ENCODE data around the gene TOR1A. TPM values are rescaled to one million over a fixed set of nuclear protein-coding genes. Genes with fewer than 3 reads are reported as not detected.
A peak's percentile ranks its signal among the peaks of the same experiment; 100 is the strongest.
"Not testable (repeated sequence)": the region's sequence is repeated elsewhere in the genome, so short reads cannot be mapped to it uniquely, and the experiment has no call there.

Gene TOR1A
- total RNA-seq, 1 experiment from 2014 or later = 32.2 TPM

GRCh38 chr9:129785866-129786265, 38.1 kb downstream of the TOR1A start:
- no peaks in the 10 kb centered on the region for H3K9me3 ChIP-seq
- no peaks in the 10 kb centered on the region for H3K36me3 ChIP-seq (ENCODE audit: control insufficient read depth, insufficient read depth, low read length)
- H3K4me3 ChIP-seq (ENCODE audit: low read depth, low read length) = no peak overlapping the region
- no peaks in the 10 kb centered on the region for H3K9me3 Mint-ChIP-seq (ENCODE audit: unreplicated experiment)
- H3K4me3 Mint-ChIP-seq (ENCODE audit: unreplicated experiment) = no peak overlapping the region
- H3K27ac Mint-ChIP-seq (ENCODE audit: unreplicated experiment) = no peak overlapping the region
- DNase-seq = no peak
- no peaks in the 10 kb centered on the region for H3K36me3 Mint-ChIP-seq (ENCODE audit: insufficient read depth, unreplicated experiment)
- ChIA-PET CTCF (interaction anchor here (0.7 to 1.5 kb wide), 3 partner anchors 48 to 1750 kb away, joined by 3 to 5 read pairs (median 5); no protein-coding TSS in a partner anchor), POLR2A (no interaction called here)
- BruUV-seq (replicated peaks) = no TSS peak
- H3K27me3 ChIP-seq (replicated peaks; ENCODE audit: control insufficient read depth, insufficient read depth, low read length) = no peaks in the 10 kb centered on the region
- H3K4me1 Mint-ChIP-seq (ENCODE audit: low read depth, unreplicated experiment) = no peaks in the 10 kb centered on the region
- intact Hi-C loops (cut with micrococcal nuclease; ENCODE audit: unreplicated experiment) = no loop called here
- peaks cover 12% of the 10 kb centered on the region for H3K27me3 Mint-ChIP-seq (ENCODE audit: insufficient read depth, unreplicated experiment)
- TF ChIP-seq CTCF (IDR thresholded peaks at IDR 0.05; ENCODE audit: insufficient read depth in 1 of 2, low read depth in 1 of 2, low read length in 1 of 2, severe bottlenecking in 1 of 2, unreplicated experiment in 1 of 2) = no peak
- peaks cover 7% of the 10 kb centered on the region for H3K4me1 ChIP-seq

- H3K36me3 Mint-ChIP-seq (ENCODE audit: insufficient read depth, unreplicated experiment); H3K36me3 ChIP-seq (ENCODE audit: control insufficient read depth, insufficient read depth, low read length); H3K9me3 ChIP-seq; H3K27me3 ChIP-seq (replicated peaks; ENCODE audit: control insufficient read depth, insufficient read depth, low read length); H3K4me1 ChIP-seq; H3K9me3 Mint-ChIP-seq (ENCODE audit: unreplicated experiment); POLR2A ChIA-PET; DNase-seq; H3K4me3 ChIP-seq (ENCODE audit: low read depth, low read length); BruUV-seq (replicated peaks); H3K4me3 Mint-ChIP-seq (ENCODE audit: unreplicated experiment); H3K4me1 Mint-ChIP-seq (ENCODE audit: low read depth, unreplicated experiment); intact Hi-C loops (cut with micrococcal nuclease; ENCODE audit: unreplicated experiment); H3K27ac Mint-ChIP-seq (ENCODE audit: unreplicated experiment): not testable (repeated sequence)
- CTCF ChIA-PET = interaction anchor here (0.7 to 1.5 kb wide), 2 partner anchors 59 to 612 kb away, joined by 3 to 5 read pairs; no protein-coding TSS in a partner anchor
- peaks cover 12% of the 10 kb centered on the region for H3K27me3 Mint-ChIP-seq (ENCODE audit: insufficient read depth, unreplicated experiment)
These were observed 39.0 kb downstream of the TOR1A start for GRCh38 chr9:129784970-129785369.

GRCh38 chr9:129783516-129784361, 40.2 kb downstream of the TOR1A start:
- CTCF ChIA-PET = interaction anchor here (0.6 to 1.3 kb wide), 4 partner anchors 41 to 141 kb away, joined by 3 to 7 read pairs (median 4); partner anchors contain the start of gene ASB6
- Histone ChIP-seq H3K9me3 (no peaks in the 10 kb centered on the region), H3K27me3 (replicated peaks; ENCODE audit: control insufficient read depth, insufficient read depth, low read length) (no peaks in the 10 kb centered on the region), H3K4me1 (peaks cover 7% of the 10 kb centered on the region), H3K36me3 (ENCODE audit: control insufficient read depth, insufficient read depth, low read length) (no peaks in the 10 kb centered on the region), H3K4me3 (ENCODE audit: low read depth, low read length) (no peak overlapping the region)
- Mint-ChIP-seq H3K27ac (ENCODE audit: unreplicated experiment) (no peak overlapping the region), H3K9me3 (ENCODE audit: unreplicated experiment) (no peaks in the 10 kb centered on the region), H3K27me3 (ENCODE audit: insufficient read depth, unreplicated experiment) (peaks cover 13% of the 10 kb centered on the region), H3K4me3 (ENCODE audit: unreplicated experiment) (no peak overlapping the region), H3K36me3 (ENCODE audit: insufficient read depth, unreplicated experiment) (no peaks in the 10 kb centered on the region), H3K4me1 (ENCODE audit: low read depth, unreplicated experiment) (no peaks in the 10 kb centered on the region)
- peak; percentile 89 to 91 for TF ChIP-seq CTCF (IDR thresholded peaks at IDR 0.05; ENCODE audit: insufficient read depth in 1 of 2, low read depth in 1 of 2, low read length in 1 of 2, severe bottlenecking in 1 of 2, unreplicated experiment in 1 of 2)
- DNase-seq = peak; percentile 70 to 82
- intact Hi-C loops (cut with micrococcal nuclease; ENCODE audit: unreplicated experiment) = loop anchor here (1.0 kb wide), 2 partner anchors 46 to 141 kb away; partner anchors contain the start of gene ASB6
- BruUV-seq (replicated peaks) = no TSS peak
- POLR2A ChIA-PET = no interaction called here
